ENCODE data around the gene ONECUT3. TPM values are rescaled to one million over a fixed set of nuclear protein-coding genes. Genes with fewer than 3 reads are reported as not detected.

The ONECUT3 gene
- polyA plus RNA-seq, 1 of the 3 experiments (the other 2 are of a cell fraction) = not detected

GRCh38 chr19:1824252-1824622, 70.9 kb downstream of the ONECUT3 start (continued):
- TF ChIP-seq REST (IDR thresholded peaks at IDR 0.05; ENCODE audit: low read depth, low read length) (no peak), MEF2A (IDR thresholded peaks at IDR 0.05; ENCODE audit: borderline replicate concordance, low read depth) (no peak), NFIC (IDR thresholded peaks at IDR 0.05; ENCODE audit: borderline replicate concordance) (no peak)
- TF ChIP-seq, protein P1, sequence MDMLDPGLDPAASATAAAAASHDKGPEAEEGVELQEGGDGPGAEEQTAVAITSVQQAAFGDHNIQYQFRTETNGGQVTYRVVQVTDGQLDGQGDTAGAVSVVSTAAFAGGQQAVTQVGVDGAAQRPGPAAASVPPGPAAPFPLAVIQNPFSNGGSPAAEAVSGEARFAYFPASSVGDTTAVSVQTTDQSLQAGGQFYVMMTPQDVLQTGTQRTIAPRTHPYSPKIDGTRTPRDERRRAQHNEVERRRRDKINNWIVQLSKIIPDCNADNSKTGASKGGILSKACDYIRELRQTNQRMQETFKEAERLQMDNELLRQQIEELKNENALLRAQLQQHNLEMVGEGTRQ (IDR thresholded peaks at IDR 0.05; ENCODE audit: borderline replicate concordance, low read depth, low read length) = no peak

GRCh38 chr19:1825909-1826556, 72.7 kb downstream of the ONECUT3 start:
- H3K9me2 ChIP-seq = no peaks in the 10 kb centered on the region
- no peak overlapping the region for H3K27ac ChIP-seq (ENCODE audit: low read depth in 2 of 2, low read length in 1 of 2)
- peaks cover 0 to 7% of the 10 kb centered on the region in 2 experiments; a peak in 1 of 4 replicates for H3K4me1 ChIP-seq (ENCODE audit: control insufficient read depth in 1 of 2, insufficient read depth in 2 of 2, low read depth in 1 of 2, low read length in 1 of 2)
- ChIA-PET POLR2A (interaction anchor here (0.6 kb wide), 1 partner anchor 34 kb away, joined by 4 read pairs; no protein-coding TSS in a partner anchor), CTCF (interaction anchor here (0.6 to 8.1 kb wide), 59 partner anchors 8 to 480 kb away, joined by 3 to 188 read pairs (median 4); partner anchors contain the start of genes ATP8B3, REXO1 and UQCR11)
- no peak overlapping the region for H3K4me2 ChIP-seq
- H3K36me3 ChIP-seq (replicated peaks in 1 of 2; ENCODE audit: control insufficient read depth in 1 of 2, insufficient read depth in 2 of 2, low read length in 1 of 2) = peaks cover 12 to 29% of the 10 kb centered on the region in 2 experiments
- H3K9me3 ChIP-seq = no peaks in the 10 kb centered on the region
- peaks cover 21% of the 10 kb centered on the region for H4K20me1 ChIP-seq (ENCODE audit: insufficient read depth)
- peak; percentile 74 for TF ChIP-seq RAD21 (IDR thresholded peaks at IDR 0.05; ENCODE audit: low read length)
- TF ChIP-seq CTCF (IDR thresholded peaks at IDR 0.05) = peak; percentile 96
- TF ChIP-seq NFIC (IDR thresholded peaks at IDR 0.05; ENCODE audit: borderline replicate concordance) = no peak
- peak; percentile 49 for TF ChIP-seq SMC3 (IDR thresholded peaks at IDR 0.05; ENCODE audit: low read depth, low read length)
- no peak overlapping the region for H3K9ac ChIP-seq
- no peak overlapping the region; a peak in 1 of 4 replicates for H3K4me3 ChIP-seq (ENCODE audit: low read depth in 2 of 2, low read length in 1 of 2)
- 45% methylated on average over 12 of the region's 15 CpGs for WGBS (ENCODE audit: low lambda C conversion rate)
- H2AFZ ChIP-seq (ENCODE audit: low read depth) = no peak overlapping the region
- peaks cover 6% of the 10 kb centered on the region for H3F3A ChIP-seq (replicated peaks; ENCODE audit: insufficient read depth)
- H3K27me3 ChIP-seq (ENCODE audit: insufficient read depth) = no peaks in the 10 kb centered on the region
- peaks cover 42% of the 10 kb centered on the region for H3K79me2 ChIP-seq (ENCODE audit: insufficient read depth)
- DNase-seq = peak; percentile 97
